Dendritic cell treated with granulocyte-macrophage colony-stimulating factor and Interleukin-4, amounts not matched to agents 40 ng/mL and 50 ng/mL, for 4 days (primary cell): ENCODE measurements around the gene KRI1.
"Not testable (repeated sequence)": the region's sequence is repeated elsewhere in the genome, so short reads cannot be mapped to it uniquely, and the experiment has no call there.

Experiments used
- H3K27ac Mint-ChIP-seq: one replicate; pipeline ENCODE4 v1.8.0; 2022; ENCODE audit warnings: mild to moderate bottlenecking, mixed read lengths
- H3K27me3 Mint-ChIP-seq: one replicate; pipeline ENCODE4 v1.8.0; 2022; ENCODE audit warnings: mild to moderate bottlenecking, mixed read lengths
- H3K36me3 Mint-ChIP-seq: one replicate; pipeline ENCODE4 v1.8.0; 2022; ENCODE audit warnings: low read depth, mixed read lengths
- H3K4me1 Mint-ChIP-seq: one replicate; pipeline ENCODE4 v1.8.0; 2022; ENCODE audit warnings: low read depth, mixed read lengths
- H3K4me3 Mint-ChIP-seq: one replicate; pipeline ENCODE4 v1.8.0; 2022; ENCODE audit warnings: mild to moderate bottlenecking, moderate library complexity, mixed read lengths
- H3K9me3 Mint-ChIP-seq: one replicate; pipeline ENCODE4 v1.8.0; 2022; ENCODE audit warnings: mixed read lengths
- intact Hi-C: fragments of 100-400 bp; cut with micrococcal nuclease; formaldehyde crosslinking; loops from one replicate; pipeline ENCODE4 v1.15.0; 2022

The KRI1 gene

DNA sequence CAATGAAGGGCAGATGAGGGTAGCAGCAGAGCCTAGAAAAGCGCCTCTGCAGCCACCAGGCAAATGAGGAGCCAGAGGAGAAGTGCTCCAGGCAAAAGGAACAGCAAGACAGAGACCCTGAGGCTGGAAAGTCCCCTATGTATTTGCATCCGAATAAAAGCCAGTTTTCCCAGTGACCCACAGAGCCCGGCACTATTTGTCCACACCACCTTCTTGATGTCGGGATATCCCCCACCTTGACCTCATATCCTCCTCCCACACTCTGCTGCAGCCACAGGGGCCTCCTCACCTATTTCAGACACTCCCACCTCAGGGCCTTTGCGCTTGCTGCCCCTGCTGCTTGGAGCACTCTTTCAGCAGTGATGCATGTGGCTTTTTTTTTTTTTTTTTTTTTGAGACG lies 15.5 kb downstream of the KRI1 start:
- intact Hi-C loops: no loop called here
- Mint-ChIP-seq H3K4me1 (peaks cover 15% of the 10 kb centered on the region), H3K9me3 (no peaks in the 10 kb centered on the region)

DNA sequence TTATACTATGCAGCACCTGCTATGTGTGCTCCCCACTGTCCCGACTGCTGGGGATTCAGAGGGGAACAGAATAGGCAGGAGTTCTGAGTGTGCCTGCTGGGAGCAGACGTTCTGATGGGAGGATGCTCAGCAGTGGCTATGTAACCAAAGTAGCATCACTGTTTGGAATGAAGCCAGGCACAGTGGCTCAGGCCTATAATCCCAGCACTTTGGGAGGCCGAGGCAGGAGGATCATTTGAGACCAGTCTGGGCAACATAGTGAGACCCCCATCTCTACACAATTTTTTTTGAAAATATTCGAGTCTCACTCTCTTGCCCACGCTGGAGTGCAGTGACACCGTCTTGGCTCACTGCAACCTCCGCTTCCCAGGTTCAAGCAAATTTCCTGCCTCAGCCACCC lies 16.1 kb downstream of the KRI1 start:
- intact Hi-C loops: no loop called here
- no peak overlapping the region for H3K4me3 Mint-ChIP-seq
- peaks cover 21% of the 10 kb centered on the region for H3K4me1 Mint-ChIP-seq
- peaks cover 79% of the 10 kb centered on the region for H3K36me3 Mint-ChIP-seq
- H3K27ac Mint-ChIP-seq: no peak overlapping the region
- no peaks in the 10 kb centered on the region for H3K27me3 Mint-ChIP-seq
- H3K9me3 Mint-ChIP-seq: no peaks in the 10 kb centered on the region

More for the DNA sequence above, 15.5 kb downstream of the KRI1 start:
- H3K27me3 Mint-ChIP-seq: no peaks in the 10 kb centered on the region
- H3K27ac Mint-ChIP-seq: no peak overlapping the region
- H3K4me3 Mint-ChIP-seq: no peak overlapping the region
- H3K36me3 Mint-ChIP-seq: peaks cover 85% of the 10 kb centered on the region

DNA sequence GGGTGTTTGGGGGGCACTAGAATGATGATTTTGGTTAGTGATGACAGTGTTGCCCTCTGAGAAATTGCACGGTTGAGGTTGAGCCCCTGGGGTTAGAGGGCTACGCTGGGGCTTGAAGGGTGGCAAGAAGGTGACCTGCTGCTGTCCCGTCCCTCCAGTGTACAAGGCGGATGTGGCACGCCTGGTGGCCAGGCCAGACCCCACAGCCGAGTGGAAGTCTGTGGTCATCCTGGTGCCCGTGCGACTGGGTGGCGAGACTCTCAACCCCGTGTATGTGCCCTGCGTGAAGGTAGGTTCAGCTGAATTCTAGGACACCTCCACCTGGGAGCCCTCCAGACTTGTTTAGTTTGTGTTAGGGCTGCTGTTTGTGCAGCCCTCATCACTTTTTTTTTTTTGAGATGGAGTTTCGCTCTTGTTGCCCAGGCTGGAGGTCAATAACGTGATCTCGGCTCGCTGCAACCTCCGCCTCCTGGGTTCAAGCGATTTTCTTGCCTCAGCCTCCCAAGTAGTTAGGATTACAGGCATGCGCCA lies 17.0 kb downstream of the KRI1 start:
- Mint-ChIP-seq H3K36me3 (peaks cover 74% of the 10 kb centered on the region), H3K27ac (no peak overlapping the region), H3K4me3 (no peak overlapping the region), H3K9me3 (no peaks in the 10 kb centered on the region), H3K4me1 (peaks cover 25% of the 10 kb centered on the region), H3K27me3 (no peaks in the 10 kb centered on the region)
- intact Hi-C loops: no loop called here

DNA sequence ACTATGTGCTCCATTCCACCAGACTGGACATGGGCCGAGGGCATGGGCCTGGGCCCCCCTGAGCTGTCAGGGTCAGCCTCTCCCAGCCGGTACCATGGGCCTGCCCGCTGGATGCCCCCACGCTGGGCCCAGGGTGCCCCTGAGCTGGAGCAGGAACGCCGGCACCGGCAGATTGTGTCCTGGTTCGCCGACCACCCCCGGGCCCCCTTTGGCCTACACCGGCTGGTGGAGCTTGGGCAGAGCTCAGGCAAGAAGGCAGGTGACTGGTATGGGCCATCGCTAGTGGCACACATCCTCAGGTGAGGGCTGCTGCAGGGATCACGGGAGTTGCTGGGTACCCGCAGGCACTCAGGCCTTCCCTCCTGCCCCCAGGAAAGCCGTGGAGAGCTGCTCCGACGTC lies 19.0 kb downstream of the KRI1 start:
- no peaks in the 10 kb centered on the region for H3K9me3 Mint-ChIP-seq

DNA sequence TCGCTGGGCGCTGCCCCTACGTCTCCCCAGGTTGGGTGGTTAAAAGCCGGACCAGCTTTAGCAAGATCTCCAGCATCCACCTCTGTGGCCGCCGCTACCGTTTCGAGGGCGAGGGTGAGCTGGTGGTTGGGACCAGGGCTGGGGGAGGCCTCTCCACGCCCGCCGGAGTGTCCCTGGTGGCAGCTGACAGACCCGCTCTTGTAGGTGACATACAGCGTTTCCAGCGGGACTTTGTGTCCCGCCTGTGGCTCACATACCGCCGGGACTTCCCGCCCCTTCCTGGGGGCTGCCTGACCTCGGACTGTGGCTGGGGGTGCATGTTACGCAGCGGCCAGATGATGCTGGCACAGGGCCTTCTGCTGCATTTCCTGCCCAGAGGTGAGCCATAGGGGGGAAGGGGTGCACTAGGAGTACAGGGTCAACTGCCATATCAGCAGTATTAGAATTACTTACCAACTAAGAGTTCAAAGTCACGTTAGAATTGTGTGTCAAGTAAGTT lies 21.0 kb downstream of the KRI1 start:
- H3K27ac Mint-ChIP-seq: peak overlapping the region; percentile 75
- intact Hi-C loops: no loop called here
- peaks cover 21% of the 10 kb centered on the region for H3K4me1 Mint-ChIP-seq
- no peaks in the 10 kb centered on the region for H3K9me3 Mint-ChIP-seq
- H3K27me3 Mint-ChIP-seq: peaks cover 6% of the 10 kb centered on the region
- peak overlapping the region; percentile 83 for H3K4me3 Mint-ChIP-seq
- peaks cover 34% of the 10 kb centered on the region for H3K36me3 Mint-ChIP-seq

More for the DNA sequence above, 19.0 kb downstream of the KRI1 start:
- peaks cover 54% of the 10 kb centered on the region for H3K36me3 Mint-ChIP-seq
- intact Hi-C loops: no loop called here
- H3K27ac Mint-ChIP-seq: no peak overlapping the region
- H3K4me3 Mint-ChIP-seq: no peak overlapping the region
- peaks cover 16% of the 10 kb centered on the region for H3K4me1 Mint-ChIP-seq
- H3K27me3 Mint-ChIP-seq: no peaks in the 10 kb centered on the region

DNA sequence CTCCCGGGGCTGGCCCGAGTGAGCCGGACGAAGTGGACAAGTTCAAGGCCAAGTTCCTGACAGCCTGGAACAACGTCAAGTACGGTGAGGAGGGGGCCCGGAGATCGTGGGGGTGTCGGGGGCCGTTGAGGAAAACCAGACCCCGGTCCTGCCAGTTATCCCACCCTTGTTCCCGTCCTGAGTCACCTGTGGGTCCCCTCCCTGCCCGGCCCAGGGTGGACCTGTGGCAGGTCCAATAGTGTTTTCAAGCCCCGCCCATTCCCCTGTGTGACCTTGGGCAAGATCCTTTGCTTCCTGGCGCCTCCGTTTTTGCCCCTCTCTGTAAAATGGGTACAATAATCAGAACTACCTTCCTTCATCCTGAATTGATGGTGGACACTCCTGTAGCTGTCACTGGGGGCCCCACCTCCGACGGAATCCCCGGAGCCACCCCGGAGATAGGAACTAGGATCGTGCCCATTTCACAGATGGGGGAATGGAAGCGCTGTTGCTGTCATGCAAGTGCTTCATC lies 21.5 kb downstream of the KRI1 start:
- peaks cover 6% of the 10 kb centered on the region for H3K27me3 Mint-ChIP-seq
- H3K4me1 Mint-ChIP-seq: peaks cover 26% of the 10 kb centered on the region
- peak overlapping the region; percentile 75 for H3K27ac Mint-ChIP-seq
- H3K9me3 Mint-ChIP-seq: no peaks in the 10 kb centered on the region
- H3K4me3 Mint-ChIP-seq: peak overlapping the region; percentile 83
- peaks cover 29% of the 10 kb centered on the region for H3K36me3 Mint-ChIP-seq
- intact Hi-C loops: no loop called here

DNA sequence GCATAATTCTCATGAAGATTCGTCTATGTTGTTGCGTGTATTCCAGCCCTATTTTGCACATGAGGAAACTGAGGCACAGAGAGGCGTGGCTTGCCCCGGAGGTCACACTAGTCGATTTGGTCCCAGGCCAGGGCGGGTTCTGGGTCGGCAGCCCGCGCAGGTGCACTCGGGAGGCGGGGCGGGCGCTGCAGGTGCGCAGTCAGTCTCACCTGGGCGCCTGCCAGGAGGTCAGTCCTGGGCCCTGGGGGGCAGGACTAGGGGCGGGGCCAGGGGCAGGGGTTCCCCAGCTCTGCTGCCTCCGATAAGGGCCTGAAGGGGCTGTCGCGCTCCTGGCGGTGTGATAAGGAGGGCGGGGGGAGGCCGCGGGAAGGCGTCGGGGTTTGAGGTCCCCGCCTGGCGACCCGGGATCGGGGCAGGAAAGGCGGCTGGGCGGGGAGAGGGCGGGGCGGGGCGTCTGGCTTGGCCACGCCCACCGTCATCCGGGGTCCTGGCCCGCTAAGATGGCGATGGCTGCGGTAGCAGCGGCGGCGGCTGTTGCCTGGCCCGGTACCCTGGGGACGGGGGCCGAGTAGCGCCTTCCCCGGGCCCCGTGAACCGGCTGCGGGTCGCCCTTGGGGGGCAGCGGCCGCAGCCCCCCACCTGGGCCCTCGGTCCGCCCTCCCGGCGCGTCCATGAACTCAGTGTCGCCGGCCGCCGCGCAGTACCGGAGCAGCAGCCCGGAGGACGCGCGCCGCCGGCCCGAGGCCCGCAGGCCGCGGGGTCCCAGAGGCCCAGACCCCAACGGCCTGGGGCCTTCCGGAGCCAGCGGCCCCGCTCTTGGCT lies 22.2 kb downstream of the KRI1 start, which contains the start of gene ATG4D:
Gene ATG4D (plus strand): TSS at position 485 of the 822 bp plus-strand sequence. CDS start 187 bp downstream, at position 672.
- H3K27me3 Mint-ChIP-seq: peaks cover 10% of the 10 kb centered on the region
- H3K27ac Mint-ChIP-seq: peak within 1 kb of the TSS; percentile 75
- no peaks in the 10 kb centered on the region for H3K9me3 Mint-ChIP-seq
- H3K36me3 Mint-ChIP-seq: peaks cover 23% of the 10 kb centered on the region
- intact Hi-C loops: no loop called here
- H3K4me1 Mint-ChIP-seq: peaks cover 33% of the 10 kb centered on the region
- peak within 1 kb of the TSS; percentile 83 for H3K4me3 Mint-ChIP-seq

DNA sequence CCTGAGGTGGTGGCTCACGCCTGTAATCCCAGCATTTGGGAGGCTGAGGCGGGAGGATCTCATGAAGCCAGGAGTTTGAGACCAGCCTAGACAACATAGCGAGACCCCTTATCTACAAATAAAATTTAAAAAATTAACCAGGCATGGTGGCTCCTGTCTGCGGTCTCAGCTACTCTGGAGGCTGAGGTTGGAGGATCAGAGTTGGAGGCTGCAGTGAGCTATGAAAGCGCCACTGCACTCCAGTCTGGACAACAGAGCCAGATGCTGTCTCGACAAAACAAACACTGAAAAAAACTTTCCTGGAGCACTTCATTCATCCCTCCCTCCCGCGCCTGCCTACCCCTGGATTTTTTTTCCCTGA lies 22.8 kb downstream of the KRI1 start:
- Mint-ChIP-seq H3K36me3 (peaks cover 17% of the 10 kb centered on the region), H3K9me3 (no peaks in the 10 kb centered on the region), H3K4me3 (peak overlapping the region; percentile 75), H3K27me3 (peaks cover 13% of the 10 kb centered on the region), H3K27ac (peak overlapping the region; percentile 66), H3K4me1 (peaks cover 39% of the 10 kb centered on the region)
- intact Hi-C loops: no loop called here

DNA sequence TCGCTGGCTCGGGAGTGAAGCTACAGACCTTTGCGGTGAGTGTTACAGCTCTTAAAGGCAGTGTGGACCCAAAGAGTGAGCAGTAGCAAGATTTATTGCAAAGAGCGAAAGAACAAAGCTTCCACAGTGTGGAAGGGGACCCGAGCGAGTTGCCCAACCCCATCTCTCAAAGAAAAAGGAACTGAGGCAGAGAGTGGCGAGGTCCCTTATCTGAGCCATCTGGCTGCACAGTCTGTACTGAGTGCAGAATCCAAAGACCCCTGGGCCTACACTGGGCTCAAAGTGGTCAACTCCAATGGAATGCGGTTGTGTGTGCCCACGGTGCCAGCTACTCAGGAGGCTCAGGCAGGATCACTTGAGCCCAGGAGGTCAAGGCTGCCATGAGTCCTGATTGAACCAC lies 26.8 kb downstream of the KRI1 start:
- H3K4me3 Mint-ChIP-seq: peak overlapping the region; percentile 66
- H3K27ac Mint-ChIP-seq, intact Hi-C loops, H3K9me3 Mint-ChIP-seq, H3K36me3 Mint-ChIP-seq: not testable (repeated sequence)
- peaks cover 31% of the 10 kb centered on the region for H3K27me3 Mint-ChIP-seq
- H3K4me1 Mint-ChIP-seq: peaks cover 30% of the 10 kb centered on the region

DNA sequence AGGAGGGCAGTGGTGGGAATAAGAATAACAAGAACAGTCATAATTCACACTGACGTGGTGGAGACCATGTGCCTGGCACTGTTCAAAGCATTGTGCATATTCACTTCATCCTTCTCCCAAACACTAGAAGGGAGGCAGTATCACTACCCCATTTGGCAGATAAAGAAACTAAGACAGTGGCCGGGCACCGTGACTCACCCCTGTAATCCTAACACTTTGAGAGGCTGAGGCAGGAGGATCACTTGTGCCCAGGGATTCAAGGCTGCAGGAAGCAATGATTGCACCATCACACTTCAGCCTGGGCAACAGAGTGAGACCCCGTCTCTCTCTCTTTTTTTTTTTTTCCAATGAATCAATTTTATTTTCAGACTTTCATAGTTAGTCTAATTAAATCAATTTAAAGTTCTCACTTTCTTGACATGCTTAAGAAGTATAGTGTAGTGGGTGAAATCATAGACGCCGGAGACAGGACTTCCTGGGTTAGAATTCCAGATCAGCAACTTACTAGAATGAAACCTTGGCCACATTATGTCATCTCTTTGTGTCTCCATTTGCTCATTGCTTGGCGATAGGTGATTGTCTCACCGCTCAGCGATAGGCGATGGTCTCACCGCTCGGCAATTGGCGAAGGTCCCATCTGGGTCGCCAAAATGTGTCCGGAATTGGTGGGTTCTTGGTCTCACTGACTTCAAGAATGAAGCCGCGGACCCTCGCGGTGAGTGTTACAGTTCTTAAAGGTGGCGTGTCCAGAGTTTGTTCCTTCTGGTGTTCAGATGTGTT lies 27.4 kb downstream of the KRI1 start:
- H3K9me3 Mint-ChIP-seq: no peaks in the 10 kb centered on the region

DNA sequence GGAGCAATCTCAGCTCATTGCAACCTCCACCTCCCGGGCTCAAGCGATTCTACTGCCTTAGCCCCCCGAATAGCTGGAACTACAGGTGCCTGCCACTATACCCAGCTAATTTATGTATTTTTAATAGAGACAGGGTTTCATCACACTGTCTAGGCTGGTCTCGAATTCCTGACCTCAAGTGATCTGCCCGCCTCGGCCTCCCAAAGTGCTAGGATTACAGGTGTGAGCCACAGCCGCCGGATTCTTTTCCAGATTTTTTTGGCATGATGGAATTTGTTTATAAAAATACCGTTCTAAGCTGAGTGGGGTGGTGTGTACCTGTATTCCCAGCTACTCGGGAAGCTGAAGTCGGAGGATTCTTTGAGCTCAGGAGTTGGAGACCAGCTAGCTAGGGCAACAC lies 28.1 kb downstream of the KRI1 start:
- peaks cover 32% of the 10 kb centered on the region for H3K27me3 Mint-ChIP-seq
- intact Hi-C loops: no loop called here
- H3K4me1 Mint-ChIP-seq: peaks cover 26% of the 10 kb centered on the region
- H3K27ac Mint-ChIP-seq: no peak overlapping the region
- H3K9me3 Mint-ChIP-seq: no peaks in the 10 kb centered on the region
- no peak overlapping the region for H3K4me3 Mint-ChIP-seq
- no peaks in the 10 kb centered on the region for H3K36me3 Mint-ChIP-seq

More for the DNA sequence above, 27.4 kb downstream of the KRI1 start:
- Mint-ChIP-seq H3K27ac (no peak overlapping the region), H3K4me1 (peaks cover 29% of the 10 kb centered on the region), H3K4me3 (peak overlapping the region; percentile 66), H3K36me3 (no peaks in the 10 kb centered on the region), H3K27me3 (peaks cover 32% of the 10 kb centered on the region)
- intact Hi-C loops: no loop called here

DNA sequence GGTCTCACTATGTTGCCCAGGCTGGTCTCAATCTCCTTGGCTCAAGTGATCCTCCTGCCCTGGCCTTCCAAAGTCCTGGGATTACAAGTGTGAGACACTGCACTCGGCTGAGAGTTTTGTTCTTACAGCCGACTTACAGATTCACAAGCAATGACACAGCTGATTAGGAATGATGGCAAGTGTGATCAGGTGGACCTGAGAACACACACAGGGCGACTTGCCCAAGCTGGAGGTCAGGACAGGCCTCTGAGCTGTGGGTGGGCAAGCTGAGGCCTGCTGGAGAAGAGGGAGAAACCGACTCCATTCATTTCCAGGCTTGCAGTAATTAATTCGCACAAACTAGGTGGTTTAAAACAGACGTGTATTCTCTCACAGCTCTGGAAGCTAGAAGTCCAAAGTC lies 30.2 kb downstream of the KRI1 start:
- Mint-ChIP-seq H3K36me3 (no peaks in the 10 kb centered on the region), H3K4me1 (peaks cover 21% of the 10 kb centered on the region), H3K4me3 (no peak overlapping the region), H3K9me3 (no peaks in the 10 kb centered on the region), H3K27ac (no peak overlapping the region), H3K27me3 (peaks cover 32% of the 10 kb centered on the region)
- intact Hi-C loops: no loop called here

DNA sequence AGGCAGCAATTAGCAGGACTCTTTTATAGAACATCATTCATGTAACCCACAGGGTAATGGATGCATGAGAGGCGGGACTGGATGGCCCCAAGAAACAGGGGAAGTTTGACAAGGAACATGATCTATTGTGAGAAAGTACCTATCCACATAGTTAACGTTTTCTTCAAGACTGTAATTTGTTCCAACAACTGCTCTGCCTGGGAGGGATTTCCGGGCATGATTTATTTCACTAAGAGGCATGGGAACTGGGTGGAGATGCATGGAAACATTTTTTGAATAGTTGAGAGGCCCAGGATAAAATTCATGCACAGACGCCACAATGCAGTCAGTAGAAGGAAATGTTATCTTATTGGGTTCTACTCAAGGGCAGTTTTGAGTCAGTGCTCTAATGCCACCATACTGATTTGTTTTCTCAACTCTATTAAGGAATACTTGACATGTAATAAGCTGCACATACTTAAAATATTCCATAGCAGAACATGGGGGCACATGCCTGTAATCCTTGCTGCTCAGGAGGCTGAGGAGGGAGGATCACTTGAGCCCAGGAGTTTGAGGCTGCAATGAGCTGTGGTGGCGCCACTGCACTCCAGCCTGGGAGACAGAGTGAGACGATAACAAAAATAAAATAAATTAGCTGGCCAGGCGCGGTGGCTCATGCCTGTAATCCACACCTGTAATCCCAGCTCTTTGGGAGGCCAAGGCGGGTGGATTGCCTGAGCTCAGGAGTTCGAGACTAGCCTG lies 32.0 kb downstream of the KRI1 start:
- Mint-ChIP-seq H3K4me3 (no peak overlapping the region), H3K27ac (no peak overlapping the region), H3K36me3 (no peaks in the 10 kb centered on the region), H3K4me1 (peaks cover 10% of the 10 kb centered on the region), H3K27me3 (peaks cover 26% of the 10 kb centered on the region), H3K9me3 (no peaks in the 10 kb centered on the region)
- intact Hi-C loops: no loop called here
